HL-60/S4 treated with retinoic acid at 250 ng/mL for 4 days and 3 days (cell line): ENCODE measurements around the gene ZNF10.

Experiments used
- in situ Hi-C: fragments of 300-500 bp; cut with MboI; formaldehyde crosslinking; loops from 2 replicates; pipeline ENCODE4 v1.7.0; 2022; ENCODE audit warnings: low sequenced_read_pairs

The ZNF10 gene

GRCh38 chr12:133192847-133193246, 62.4 kb downstream of the ZNF10 start:
- in situ Hi-C loops = no loop called here

DNA sequence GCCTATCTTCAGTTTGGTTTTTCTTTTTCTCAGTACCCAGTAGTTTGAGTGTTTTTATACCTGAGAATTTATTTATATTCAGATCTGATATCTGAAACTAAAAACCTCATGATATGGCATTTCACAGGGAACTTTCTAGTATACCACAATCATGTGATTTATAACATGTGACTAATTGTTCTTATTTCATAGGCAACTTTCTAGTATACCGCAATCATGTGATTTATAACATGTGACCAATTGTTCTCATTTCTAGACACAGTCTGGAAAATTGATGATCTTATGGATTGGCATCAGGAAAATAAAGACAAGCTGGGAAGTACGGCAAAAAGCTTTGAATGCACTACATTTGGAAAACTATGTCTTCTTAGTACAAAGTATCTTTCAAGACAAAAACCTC, 71.5 kb downstream of the ZNF10 start:
- in situ Hi-C loops = no loop called here

DNA sequence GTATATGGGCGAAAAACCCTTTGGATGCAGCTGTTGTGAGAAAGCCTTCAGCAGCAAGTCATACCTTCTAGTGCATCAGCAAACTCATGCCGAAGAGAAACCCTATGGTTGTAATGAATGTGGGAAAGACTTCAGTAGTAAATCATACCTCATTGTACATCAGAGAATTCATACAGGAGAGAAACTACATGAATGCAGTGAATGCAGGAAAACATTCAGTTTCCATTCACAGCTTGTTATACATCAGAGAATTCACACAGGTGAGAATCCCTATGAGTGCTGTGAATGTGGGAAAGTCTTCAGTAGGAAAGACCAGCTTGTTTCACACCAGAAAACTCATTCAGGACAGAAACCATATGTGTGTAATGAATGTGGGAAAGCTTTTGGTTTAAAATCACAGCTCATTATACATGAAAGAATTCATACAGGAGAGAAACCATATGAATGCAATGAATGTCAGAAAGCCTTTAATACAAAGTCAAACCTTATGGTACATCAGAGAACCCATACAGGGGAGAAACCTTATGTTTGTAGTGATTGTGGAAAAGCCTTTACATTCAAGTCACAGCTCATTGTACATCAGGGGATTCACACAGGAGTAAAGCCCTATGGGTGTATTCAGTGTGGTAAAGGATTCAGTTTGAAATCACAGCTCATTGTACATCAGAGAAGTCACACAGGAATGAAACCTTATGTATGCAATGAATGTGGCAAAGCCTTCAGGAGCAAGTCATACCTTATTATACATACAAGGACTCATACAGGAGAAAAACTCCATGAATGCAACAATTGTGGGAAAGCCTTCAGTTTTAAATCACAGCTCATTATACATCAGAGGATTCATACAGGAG, 72.3 kb downstream of the ZNF10 start:
- in situ Hi-C loops = no loop called here

DNA sequence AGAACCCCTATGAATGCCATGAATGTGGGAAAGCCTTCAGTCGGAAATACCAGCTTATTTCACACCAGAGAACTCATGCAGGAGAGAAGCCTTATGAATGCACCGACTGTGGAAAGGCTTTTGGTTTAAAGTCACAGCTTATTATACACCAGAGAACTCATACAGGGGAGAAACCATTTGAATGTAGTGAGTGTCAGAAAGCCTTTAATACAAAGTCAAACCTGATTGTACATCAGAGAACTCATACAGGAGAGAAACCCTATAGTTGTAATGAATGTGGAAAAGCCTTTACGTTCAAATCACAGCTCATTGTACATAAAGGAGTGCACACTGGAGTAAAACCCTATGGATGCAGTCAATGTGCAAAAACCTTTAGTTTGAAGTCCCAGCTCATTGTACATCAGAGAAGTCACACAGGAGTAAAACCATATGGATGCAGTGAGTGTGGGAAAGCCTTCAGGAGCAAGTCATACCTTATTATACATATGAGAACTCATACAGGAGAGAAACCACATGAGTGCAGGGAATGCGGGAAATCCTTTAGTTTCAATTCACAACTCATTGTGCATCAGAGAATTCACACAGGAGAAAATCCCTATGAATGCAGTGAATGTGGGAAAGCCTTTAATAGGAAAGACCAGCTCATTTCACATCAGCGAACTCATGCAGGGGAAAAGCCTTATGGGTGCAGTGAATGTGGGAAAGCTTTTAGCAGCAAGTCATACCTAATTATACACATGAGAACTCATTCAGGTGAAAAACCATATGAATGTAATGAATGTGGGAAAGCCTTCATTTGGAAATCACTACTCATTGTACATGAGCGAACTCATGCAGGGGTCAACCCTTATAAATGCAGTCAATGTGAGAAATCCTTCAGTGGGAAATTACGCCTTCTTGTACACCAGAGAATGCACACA, 73.2 kb downstream of the ZNF10 start:
- in situ Hi-C loops = no loop called here

GRCh38 chr12:133204264-133204603, 73.8 kb downstream of the ZNF10 start:
- in situ Hi-C loops = no loop called here

DNA sequence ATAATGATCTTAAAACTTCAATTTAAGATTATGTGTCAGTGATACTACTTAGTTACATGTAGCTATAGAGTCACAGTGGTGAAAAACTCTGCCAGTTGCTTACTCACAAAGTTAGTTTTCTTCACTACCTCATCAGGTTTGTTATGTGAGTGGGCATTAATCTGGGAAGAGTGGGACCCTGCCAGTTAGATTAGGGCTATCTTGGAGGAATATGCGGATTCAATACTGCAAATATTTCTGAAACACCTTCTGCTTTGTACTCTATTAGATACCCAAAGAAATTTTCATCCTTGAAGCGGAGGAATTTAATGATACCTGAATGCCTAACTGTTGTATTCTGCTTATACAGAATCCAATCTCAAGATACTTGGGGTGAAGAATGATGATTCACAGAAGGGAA, 76.0 kb downstream of the ZNF10 start:
- in situ Hi-C loops = no loop called here
